ENCODE data around the gene SMC1A. TPM values are rescaled to one million over a fixed set of nuclear protein-coding genes. Genes with fewer than 3 reads are reported as not detected.
A peak's percentile ranks its signal among the peaks of the same experiment; 100 is the strongest.

SMC1A gene
- total RNA-seq, 1 experiment from 2014 or later = 100 TPM

GRCh38 chrX:53440101-53440500, 17.6 kb upstream of the SMC1A start:
- no peak overlapping the region for H2BK15ac ChIP-seq (ENCODE audit: low read depth, low read length)
- peak overlapping the region in 1 of 2 experiments; percentile 58; a peak in 1 of 5 replicates for H3K4me3 Mint-ChIP-seq
- no peak overlapping the region for H3K27ac Mint-ChIP-seq
- no peak overlapping the region for H3T11ph ChIP-seq (ENCODE audit: low read length)
- H3K56ac ChIP-seq (ENCODE audit: insufficient read length, low read depth, low read length) = no peak overlapping the region
- H3K4me2 ChIP-seq (ENCODE audit: insufficient read depth, insufficient read length, low read length) = no peak overlapping the region
- H3K27ac ChIP-seq (ENCODE audit: insufficient read length, low read depth, low read length) = no peak overlapping the region
- H4K20me1 ChIP-seq (ENCODE audit: control insufficient read depth, insufficient read depth, insufficient read length) = no peaks in the 10 kb centered on the region
- H3K79me1 ChIP-seq (ENCODE audit: insufficient read depth, low read depth, low read length, poor library complexity, severe bottlenecking) = no peaks in the 10 kb centered on the region
- no peaks in the 10 kb centered on the region for H3K79me2 ChIP-seq (ENCODE audit: insufficient read depth, low read length)
- H3K9ac ChIP-seq (ENCODE audit: extremely low read depth, insufficient read length, low read length) = no peak overlapping the region
- no peak overlapping the region for H4K5ac ChIP-seq (ENCODE audit: insufficient read length, low read depth, low read length)
- H3K36me3 Mint-ChIP-seq (ENCODE audit: insufficient read depth in 1 of 3, low read depth in 3 of 3) = no peaks in the 10 kb centered on the region; a peak in 2 of 7 replicates
- no peak overlapping the region for H2AFZ ChIP-seq (ENCODE audit: low read length)
- DNase-seq = no peak
- H3K27me3 ChIP-seq (ENCODE audit: insufficient read depth, low read length) = no peaks in the 10 kb centered on the region
- H3K4ac ChIP-seq (ENCODE audit: low read depth, low read length) = no peak overlapping the region
- no peak overlapping the region for H3K14ac ChIP-seq (ENCODE audit: insufficient read depth, low read length)
- no peak overlapping the region for H2BK20ac ChIP-seq (ENCODE audit: low read depth, low read length, poor library complexity, severe bottlenecking)
- H3K18ac ChIP-seq (ENCODE audit: insufficient read length, low read depth, low read length) = no peak overlapping the region
- H3K23me2 ChIP-seq (ENCODE audit: insufficient read length, low read depth, low read length, poor library complexity, severe bottlenecking) = no peaks in the 10 kb centered on the region
- no peaks in the 10 kb centered on the region for H3K4me1 ChIP-seq (ENCODE audit: insufficient read depth, low read length)
- WGBS (ENCODE audit: extremely low coverage, insufficient read length, low lambda C conversion rate) = no CpG with 5 or more reads among the region's 5 CpGs
- H3K27me3 Mint-ChIP-seq (ENCODE audit: low read depth) = peaks cover 14% of the 10 kb centered on the region
- peaks cover 0 to 4% of the 10 kb centered on the region in 2 experiments; a peak in 2 of 4 replicates for H3K4me1 Mint-ChIP-seq
- H3K9me3 Mint-ChIP-seq = peaks cover 64 to 73% of the 10 kb centered on the region in 2 experiments
- H2BK120ac ChIP-seq (ENCODE audit: low read depth, low read length, poor library complexity, severe bottlenecking) = no peak overlapping the region
- H3K23ac ChIP-seq (ENCODE audit: insufficient read length, low read depth, low read length) = no peak overlapping the region
- H2BK12ac ChIP-seq (ENCODE audit: insufficient read length, low read depth, low read length) = no peak overlapping the region
- no peak overlapping the region for H4K8ac ChIP-seq (replicated peaks; ENCODE audit: insufficient read length, low read depth, low read length)
- peaks cover 40% of the 10 kb centered on the region for H3K9me3 ChIP-seq (ENCODE audit: control insufficient read depth, low read depth, low read length)
- no peak overlapping the region for H4K91ac ChIP-seq (ENCODE audit: insufficient read length, low read depth, low read length)
- H2BK5ac ChIP-seq (ENCODE audit: insufficient read length, low read length) = no peak overlapping the region
- H2AK5ac ChIP-seq (ENCODE audit: insufficient read length, low read length) = no peak overlapping the region
- TF ChIP-seq, protein P1, sequence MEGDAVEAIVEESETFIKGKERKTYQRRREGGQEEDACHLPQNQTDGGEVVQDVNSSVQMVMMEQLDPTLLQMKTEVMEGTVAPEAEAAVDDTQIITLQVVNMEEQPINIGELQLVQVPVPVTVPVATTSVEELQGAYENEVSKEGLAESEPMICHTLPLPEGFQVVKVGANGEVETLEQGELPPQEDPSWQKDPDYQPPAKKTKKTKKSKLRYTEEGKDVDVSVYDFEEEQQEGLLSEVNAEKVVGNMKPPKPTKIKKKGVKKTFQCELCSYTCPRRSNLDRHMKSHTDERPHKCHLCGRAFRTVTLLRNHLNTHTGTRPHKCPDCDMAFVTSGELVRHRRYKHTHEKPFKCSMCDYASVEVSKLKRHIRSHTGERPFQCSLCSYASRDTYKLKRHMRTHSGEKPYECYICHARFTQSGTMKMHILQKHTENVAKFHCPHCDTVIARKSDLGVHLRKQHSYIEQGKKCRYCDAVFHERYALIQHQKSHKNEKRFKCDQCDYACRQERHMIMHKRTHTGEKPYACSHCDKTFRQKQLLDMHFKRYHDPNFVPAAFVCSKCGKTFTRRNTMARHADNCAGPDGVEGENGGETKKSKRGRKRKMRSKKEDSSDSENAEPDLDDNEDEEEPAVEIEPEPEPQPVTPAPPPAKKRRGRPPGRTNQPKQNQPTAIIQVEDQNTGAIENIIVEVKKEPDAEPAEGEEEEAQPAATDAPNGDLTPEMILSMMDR (conservative IDR thresholded peaks at IDR 0.05) = no peak
